ENCODE data around the gene FAM3B.
"Not testable (repeated sequence)": the region's sequence is repeated elsewhere in the genome, so short reads cannot be mapped to it uniquely, and the experiment has no call there.

Gene FAM3B, protein sequence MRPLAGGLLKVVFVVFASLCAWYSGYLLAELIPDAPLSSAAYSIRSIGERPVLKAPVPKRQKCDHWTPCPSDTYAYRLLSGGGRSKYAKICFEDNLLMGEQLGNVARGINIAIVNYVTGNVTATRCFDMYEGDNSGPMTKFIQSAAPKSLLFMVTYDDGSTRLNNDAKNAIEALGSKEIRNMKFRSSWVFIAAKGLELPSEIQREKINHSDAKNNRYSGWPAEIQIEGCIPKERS

DNA sequence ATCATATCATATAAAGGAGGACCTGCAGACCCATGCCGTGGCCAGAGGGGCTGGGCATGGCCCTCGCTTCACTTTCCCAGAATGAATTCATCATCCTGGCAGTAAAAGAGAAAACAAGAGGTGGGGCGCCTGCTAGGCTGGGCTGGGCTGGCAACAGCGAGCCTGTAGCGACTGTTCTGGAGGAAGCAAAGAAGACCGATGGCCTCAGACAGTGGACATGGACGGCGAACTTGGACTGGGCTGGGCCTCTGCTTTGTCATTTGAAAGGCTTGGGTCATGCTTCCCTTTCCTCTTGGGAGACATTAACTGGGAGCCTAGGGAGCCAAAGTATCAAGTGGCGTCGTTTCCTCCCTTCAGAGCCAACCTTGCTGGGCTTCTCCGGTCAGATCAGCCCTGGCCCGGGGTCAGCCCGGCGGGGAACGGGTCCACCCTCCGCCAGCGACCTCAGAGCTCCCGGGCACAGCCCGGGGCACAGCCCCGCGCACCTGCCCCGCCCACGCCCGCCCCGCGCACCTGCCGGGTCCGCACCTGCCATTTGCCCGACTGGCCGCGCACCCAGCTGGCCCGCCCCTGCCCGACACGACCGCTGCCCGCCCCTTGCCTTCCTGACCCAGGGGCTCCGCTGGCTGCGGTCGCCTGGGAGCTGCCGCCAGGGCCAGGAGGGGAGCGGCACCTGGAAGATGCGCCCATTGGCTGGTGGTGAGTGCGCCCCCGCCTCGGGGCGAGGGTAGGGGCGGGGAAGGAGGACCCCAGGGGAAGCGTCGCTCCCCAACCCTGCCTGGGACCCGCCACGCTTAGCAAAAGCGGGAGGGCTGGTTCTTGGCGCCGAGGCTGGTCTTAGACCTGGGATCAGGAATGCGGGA, at the start of gene FAM3B:
TSS of gene FAM3B (plus strand) at position 602 of the 863 bp plus-strand sequence. CDS start at position 681, 79 bp downstream.
- no peak for DNase-seq

DNA sequence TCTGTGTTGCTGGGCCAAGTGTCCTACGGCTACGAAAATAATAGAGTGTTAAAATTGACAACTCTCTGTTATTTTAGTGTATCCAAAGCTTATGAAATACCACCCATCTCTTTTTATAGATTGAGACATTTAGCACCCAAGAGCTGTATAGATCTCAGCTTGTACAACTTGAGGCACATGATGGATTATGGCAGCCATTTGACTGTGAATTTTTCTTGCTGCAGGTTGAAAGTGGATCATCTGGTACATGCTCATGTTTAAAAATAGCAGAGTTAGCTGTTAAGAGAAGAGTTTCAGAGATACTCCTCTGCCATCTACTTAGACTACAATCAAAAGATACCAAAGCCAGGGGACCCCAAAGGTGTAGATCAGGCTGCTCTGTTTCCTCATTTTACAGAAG, 49.3 kb upstream of the FAM3B start:
- no peak for DNase-seq

DNA sequence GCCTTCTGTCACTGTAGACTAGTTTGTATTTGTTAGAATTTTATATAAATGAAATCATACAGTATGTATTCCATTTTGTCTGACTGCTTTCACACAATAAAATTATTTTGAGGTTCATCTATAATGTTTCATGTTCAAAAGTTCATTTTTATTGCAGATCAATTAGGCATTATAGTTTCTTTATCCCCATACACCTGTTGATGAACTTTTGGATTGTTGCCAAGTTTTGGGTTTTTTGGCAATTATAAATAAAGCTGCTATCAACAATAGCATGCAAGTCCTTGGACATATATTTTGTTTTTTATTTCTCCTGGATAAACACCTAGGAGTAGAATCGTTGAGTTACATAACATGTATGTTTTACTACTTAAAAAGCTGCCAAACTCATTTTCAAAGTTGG, 47.1 kb upstream of the FAM3B start:
- DNase-seq = no peak

DNA sequence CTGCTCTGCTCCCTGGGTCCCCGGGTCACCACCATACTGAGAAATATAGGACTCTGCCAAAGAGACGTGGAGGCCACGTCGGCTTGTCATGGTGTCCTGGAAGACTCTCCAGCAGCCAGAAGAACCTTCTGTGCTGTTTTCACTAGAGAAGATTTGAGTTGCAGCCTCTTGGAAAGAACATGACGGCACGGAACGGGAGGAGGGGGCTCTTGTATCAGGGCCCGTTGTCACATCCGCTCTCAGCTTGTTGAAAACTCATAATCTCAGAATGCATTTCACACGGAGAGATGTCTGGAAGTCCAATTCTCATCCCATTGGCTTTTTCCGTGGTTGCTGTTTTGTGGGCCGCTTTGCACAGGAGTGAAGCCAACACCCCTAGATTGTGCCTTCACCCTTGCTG, 39.4 kb upstream of the FAM3B start:
- DNase-seq = no peak

DNA sequence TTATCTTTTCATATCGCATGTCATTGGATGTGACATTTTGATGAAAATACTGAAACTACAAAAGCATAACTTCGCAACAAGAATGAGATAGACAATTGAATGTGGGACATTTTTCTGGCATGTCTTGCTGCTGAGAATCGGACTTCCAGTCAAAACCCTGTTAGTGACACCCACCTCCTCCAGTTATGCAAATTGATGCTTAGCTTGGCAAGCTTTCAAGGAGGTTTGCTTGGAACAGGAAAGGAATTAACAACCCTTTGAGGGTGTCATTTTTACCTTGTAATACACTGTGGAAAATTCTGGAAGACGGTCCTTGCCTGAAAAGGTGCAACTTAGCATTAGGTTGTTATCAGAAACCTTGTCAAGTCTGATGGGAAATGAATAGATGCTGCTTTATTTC, 38.8 kb upstream of the FAM3B start:
- no peak for DNase-seq

DNA sequence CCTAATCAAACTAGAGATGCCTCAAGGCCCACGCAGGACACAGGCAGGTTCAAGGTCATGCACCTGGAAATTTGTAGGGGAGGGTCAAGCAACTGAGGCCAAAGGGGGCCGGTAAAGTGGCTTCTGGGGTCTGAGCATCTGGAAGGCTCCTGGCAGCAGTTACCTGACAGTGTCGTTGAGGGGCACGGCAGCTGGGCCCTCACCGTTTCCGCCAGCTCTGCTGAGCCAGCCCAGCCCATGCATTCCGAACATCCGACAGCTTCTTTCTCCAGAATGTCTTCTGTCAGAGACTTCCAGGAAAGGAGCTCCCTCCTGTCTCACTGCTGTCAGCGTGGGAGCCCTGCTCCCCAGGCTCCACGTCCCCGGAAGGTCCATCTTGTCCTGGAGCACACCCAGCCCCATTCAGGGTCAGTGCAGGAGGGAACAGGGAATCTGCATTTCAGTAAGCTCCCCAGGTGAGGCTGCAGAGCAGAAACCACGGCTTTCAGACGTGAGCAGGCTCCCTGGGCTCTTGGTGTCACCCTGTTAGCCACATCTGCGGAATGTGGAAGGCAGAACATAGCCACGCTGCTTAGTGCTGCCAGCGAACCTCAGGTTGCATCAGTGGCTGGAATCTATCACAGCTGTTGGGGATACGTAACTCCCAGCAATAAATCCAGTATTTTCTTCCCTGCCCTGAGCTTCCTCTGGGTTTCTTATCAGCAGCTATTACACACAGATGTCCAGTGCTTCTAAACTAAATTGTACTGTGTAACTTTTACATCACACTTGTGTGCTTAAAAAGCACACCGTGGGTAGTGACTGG, 36.3 kb upstream of the FAM3B start:
- no peak for DNase-seq

DNA sequence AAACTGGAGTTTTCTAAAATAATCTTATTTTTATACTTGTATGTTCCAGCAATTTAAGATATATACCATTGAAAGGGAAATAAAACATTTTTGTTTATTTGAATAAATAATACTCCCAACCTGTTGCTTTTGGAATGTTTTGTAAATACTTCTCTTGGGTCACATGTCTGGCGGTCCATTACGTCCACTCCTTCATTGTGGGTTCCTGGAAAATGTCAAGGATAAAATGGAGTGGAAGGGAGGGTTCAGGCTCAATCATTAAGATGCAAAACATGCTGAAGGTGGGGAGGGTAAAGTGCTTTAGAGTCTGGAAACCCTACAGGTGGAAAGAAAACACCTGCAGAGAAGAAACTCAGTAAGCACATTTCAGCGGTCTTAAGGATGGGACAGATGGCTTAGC, 34.2 kb upstream of the FAM3B start:
- no peak for DNase-seq

DNA sequence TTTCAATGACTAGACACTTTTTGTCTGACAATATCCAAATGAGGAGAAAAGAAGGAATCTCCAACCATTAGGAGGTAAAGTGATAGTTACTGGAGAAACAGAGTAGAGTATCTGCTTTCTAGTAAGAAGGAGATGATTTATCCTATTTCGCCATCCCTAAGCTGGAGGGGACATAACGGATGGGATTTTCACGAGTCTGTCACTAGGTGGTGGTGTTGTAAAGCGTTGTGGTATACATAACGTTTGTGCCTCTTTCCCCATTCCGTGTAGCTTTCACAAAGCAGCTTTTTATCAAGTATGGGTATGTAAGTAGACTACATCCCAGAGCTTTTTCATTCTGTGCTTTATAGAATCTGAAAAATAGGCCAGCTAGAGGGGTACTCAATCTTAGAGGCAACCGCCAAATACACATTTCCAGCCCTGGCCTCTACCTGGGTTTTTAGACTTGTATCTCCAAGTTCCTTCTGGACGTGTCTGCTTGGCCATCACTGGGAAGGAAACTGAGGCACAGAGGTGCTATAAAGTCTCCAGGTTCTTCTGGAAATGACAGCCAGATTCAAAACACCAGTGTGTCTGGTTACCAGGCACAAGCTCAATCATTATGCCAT, 33.3 kb upstream of the FAM3B start:
- peak; percentile 25 for DNase-seq

DNA sequence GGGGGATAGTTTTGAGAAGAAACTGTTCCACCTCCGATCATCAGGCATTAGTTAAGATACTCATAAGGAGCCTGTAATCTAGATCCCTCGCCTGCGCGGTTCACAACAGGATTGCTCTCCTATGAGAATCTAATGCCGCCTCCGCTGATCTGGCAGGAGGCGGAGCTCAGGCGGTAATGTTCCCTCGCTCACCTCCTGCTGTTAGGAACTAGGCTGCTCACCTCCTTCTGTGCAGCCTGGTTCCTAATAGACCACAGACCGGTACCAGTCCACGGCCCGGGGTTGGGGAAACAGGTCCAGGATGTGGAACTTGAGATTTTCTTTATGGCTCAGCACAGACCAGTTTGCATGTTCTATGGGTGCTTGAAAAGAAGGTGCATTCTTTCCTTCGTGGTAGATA, 27.2 kb upstream of the FAM3B start:
- DNase-seq = no peak

DNA sequence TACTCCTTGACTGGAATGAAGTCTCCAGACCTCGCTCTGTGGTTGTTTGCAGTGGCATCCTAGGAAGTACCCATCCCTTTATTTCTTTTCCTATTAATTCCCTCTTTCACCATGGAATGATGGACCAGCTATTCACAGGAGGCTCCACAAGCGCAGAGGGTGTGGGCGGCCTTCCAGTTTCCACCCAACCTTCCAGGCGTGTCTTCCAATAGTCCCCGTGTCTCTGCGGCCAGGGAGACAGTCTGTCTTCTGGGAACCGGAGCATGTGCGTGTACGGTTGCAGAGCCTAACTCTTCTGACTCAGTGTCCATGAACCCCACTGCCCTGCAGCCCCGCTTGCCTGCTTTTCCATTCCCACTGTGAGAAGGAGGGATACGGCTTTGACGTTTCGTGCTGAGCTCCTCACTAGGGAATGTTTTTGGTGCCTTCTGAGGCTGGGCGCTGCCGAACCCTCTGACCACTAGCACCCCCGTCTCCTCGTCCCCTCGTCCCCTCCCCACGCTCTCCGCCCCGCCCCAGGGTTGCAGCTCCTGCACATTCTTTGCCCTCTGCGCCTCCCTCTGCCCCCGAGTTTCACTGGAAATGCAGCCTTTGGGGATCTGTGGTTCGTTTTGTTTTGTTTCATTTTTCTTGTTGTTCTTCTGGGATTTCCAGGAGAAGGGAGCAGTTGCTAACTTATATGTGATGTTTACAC, 26.3 kb upstream of the FAM3B start:
- DNase-seq = no peak

DNA sequence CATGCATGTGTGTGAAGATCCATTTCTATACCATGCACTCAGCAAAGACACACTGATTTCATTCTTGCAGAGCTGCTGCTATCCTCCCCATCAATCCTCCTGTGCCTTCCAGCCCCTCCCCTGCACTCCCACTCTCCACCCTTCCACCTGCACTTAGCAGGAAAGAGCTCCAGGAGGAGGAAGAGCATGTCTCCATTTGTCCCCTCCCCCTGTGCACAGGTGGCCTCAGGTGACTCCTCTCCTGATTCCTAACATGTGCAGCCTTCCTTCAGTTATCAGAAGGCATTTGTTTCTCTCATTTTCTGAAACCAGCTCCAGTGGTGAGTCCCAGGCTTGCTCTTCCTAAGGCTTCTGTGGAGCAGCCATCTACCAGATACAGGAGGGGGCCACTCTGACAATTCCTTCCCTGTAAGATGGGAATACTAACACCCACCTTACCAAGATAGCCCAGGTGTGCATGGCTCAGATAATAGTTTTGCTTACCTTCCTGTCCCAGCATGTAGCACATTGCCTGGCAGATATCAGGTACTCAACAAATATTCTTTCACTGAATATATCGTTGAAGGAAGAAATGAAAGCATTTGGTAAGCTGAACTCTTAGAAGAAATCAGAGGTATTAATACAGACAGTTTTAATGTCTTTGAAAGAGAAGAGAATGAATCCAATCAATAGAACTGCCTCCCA, 21.9 kb upstream of the FAM3B start:
- DNase-seq = no peak

DNA sequence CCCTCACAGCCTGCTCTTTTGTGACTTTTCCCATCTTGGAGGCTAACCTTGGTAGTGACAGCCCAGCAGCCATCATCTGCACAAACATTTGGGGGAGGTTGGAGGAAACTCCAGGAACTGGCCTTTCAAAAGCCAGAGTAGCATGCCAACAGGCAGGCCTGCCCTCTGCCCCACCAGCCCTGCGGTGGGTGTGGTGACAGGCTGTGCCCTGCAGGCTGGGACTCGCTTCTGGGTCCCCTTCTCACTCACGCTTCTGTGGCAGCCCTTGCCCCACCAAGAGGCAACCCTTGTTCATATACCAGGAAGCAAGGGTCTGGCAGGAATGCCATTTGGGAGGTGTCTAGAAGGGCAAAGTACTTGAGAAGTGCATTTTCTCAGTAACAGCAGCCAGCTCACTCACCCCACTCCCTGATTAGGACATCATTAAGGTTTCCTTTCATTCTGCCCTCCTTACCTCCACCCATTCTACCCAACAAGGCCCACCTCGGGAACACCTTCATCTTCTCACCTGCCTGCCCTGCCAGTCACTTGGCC, 20.8 kb upstream of the FAM3B start:
- no peak for DNase-seq

DNA sequence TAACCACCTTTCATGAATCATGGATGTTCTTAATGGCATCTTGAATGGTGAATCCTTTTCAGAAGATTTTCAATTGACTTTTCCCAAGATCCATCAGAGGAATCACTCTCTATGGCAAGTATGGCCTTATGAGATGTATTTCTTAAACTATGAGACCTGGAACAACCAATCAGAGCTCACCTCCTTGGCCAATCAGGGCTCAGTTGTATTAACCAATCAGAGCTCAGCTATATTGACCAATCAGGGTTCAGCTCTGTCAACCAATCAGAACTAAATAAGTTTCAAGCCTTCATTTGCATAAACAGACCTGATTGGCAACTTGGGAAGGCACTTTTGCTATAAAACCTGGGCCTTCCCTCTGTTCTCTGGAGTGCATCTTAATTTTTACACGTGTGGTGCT, 13.6 kb upstream of the FAM3B start:
- DNase-seq = no peak

DNA sequence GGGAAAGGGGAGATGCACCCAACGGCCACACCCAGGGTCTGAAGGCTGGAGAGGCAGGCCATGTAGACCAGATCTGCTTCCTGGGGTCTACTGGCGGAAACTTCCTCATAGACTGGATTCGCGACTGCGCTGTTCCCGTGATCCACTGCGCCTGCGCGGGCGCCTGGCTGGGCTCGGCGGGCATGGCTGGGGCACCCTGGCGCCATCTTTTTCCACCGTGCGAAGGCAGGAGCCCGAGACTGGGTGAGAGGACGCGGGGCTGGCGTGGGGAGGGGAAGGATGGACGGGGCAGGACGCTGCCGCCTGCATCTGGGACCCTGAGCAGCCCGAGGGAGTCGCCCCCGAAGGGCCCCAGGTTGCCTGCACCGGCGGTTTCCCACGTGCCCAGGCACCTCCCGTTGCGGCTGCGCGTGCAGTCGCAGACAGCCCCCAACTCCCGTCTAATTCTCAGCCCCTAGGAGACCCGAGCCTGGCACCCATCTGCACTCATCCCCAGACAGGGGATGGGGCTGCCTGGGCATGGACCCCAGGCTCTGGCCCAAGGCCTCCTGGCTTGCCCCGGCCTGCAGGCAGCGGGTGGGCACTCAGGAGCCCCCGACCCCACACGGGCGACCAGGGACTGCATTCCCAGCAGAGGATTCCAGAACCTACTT, 12.4 kb upstream of the FAM3B start:
- no peak for DNase-seq

DNA sequence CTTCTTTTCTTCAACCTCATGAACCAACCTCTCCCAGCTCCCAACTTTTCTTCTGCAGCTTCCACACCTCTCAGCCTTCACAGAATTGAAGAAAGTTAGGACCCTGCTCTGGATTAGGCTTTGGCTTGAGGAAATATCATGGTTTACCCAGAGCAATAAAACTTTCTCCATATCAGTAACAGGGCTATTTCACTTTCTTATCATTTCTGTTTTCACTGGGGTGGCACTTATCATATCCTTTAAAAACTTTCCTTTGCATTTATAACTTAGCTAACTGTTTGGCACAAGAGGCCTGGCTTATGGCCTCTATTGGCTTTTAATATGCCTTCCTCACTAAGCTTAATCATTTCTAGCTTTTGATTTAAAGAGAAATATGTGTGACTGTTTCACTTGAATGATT, 9.4 kb upstream of the FAM3B start:
- no peak for DNase-seq

DNA sequence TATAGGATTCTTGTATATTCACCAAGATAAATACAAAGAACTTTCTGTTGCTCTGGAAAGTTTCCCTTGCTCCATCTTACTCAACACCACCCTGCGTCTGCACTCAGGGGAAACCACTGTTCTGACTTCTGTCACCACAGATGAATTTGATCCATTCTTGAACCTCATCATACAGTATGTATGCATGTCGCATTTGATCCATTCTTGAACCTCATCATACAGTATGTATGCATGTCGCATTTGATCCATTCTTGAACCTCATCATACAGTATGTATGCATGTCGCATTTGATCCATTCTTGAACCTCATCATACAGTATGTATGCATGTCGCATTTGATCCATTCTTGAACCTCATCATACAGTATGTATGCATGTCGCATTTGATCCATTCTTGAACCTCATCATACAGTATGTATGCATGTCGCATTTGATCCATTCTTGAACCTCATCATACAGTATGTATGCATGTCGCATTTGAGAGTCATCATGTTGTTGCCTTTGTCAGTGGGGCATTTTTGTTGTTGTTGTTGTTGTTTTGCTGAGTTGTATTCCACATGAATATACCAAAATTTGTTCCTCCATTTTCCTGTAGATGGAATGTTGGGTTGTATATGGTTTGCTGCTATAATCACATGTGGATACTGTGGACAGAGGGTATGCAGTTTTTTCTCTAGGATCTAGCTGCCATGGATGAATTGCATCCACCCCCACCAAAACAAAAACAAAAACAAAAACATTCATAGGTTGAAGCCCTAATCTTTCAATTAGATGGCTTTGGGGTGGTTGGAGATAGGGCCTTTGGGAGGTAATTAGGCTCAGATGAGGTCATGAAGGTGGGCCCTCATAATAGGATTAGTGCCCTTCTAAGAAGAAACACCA, 3.1 kb upstream of the FAM3B start:
- not testable (repeated sequence) for DNase-seq

DNA sequence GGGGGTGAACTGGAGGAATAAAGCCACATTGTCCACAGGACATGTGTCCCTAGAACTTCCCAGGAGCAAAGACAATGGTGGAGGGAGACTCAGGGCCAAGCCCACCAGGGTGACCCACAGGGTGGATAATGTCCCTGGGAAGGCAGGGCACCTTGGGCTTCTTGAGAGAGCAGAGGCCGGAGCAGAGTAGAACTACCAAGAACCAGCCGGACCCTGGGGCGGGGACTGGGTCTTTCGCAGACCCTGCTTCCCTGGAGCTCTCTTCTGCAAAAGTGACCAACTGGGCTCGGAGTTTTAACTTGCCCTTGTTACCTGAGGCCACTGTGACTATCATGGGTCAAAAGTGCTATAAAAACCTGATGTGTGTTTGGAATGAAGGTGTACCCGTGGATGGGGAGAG, 875 bp upstream of the FAM3B start:
- DNase-seq = no peak

DNA sequence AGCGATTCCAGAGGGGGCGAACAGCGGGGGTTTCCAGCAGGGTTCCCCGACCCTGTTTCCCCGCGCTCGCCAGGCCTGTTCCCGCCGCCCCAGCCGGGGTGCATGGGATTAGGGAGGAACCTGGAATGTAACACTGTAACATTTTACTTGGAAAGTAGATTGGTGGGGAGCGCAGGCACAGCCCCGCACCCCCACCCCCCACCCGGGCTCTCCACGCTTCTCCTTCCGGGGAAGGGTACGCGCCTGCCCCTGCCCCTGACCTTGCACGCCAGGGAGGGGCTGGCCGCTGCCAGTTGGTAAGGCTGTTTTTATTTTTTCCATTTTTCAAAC, 427 bp downstream of the FAM3B start:
- DNase-seq = no peak

DNA sequence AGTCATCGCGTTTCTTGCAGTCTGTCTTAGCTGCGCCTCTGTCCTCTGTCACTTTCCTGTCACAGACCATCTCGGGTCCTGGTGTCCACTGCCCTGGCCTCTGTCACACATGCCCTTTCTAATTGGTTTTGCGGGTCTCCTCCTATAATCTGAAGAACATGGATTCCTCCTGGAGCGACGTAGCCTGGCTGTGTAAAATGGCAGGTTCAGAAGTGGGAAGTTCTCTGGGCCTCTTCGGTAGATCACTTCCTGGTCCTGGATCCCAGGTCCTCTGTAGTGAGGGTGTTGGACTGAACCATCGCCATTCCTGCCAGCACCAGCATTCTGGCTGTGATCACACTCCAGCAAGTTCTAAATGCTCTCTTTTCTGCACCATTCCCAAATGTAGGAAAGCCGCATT, 857 bp downstream of the FAM3B start:
- no peak for DNase-seq

DNA sequence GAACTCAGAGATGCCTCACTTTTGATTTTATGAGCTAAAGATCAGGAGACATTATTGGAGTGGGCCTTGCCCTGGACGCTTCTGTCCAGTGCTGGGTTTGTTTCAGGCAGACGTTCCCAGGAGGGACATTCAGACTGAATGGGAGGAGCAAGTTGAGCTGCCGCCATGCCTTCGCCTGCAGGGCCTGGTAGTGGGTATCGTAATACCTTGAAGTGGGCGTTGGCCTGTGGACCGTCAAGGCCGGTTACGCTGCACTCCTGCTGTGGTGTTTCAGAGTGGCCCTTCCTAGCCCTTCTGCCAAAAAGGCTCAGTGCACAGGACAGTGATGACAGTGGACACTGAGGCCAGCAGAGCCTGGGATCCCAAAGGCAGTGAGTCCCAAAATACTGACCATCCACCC, 1.6 kb downstream of the FAM3B start:
- DNase-seq = no peak
